ENCODE measurements around the gene CD59.

The CD59 gene

GRCh38 chr11:33736148-33736812 lies at the start of gene CD59:
Gene CD59, minus strand, starts transcription at chr11:33736423. Its CDS starts 13,978 bp downstream, at chr11:33722445.
- peak within 1 kb of the TSS; percentile 66 for H3K9ac ChIP-seq (ENCODE audit: low read length)
- H3K36me3 ChIP-seq (ENCODE audit: control insufficient read depth, insufficient read depth, low read length), result no peaks in the 10 kb centered on the region
- no peaks in the 10 kb centered on the region for H3K27me3 ChIP-seq (ENCODE audit: control insufficient read depth, insufficient read depth, low read length)
- peaks cover 5% of the 10 kb centered on the region for H3K4me1 ChIP-seq (ENCODE audit: control insufficient read depth, insufficient read depth, low read length)
- H3K4me3 ChIP-seq (ENCODE audit: low read length), result peak within 1 kb of the TSS; percentile 89
- peak within 1 kb of the TSS; percentile 86 for H3K27ac ChIP-seq (ENCODE audit: low read depth, low read length)

DNA sequence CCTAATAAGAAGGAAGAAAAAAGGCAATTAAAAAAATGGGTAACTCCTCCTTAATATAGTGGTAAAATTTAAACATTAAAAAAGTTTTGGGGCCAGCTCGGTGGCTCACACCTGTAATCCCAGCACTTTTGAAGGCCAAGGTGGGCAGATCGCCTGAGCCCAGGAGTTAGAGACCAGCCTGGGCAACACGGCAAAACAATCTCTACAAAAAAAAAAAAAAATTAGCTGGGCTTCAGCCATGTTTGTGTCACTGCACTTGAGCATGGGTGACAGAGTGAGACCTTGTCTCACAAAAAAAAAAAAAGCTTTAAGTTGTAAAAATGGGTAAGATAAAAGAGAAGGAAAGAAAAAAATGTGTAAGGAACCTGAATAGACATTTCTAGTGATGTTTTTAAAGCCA lies 49.4 kb upstream of the CD59 start:
- Histone ChIP-seq H3K4me1 (ENCODE audit: control insufficient read depth, insufficient read depth, low read length) (no peaks in the 10 kb centered on the region), H3K36me3 (ENCODE audit: control insufficient read depth, insufficient read depth, low read length) (no peaks in the 10 kb centered on the region), H3K4me3 (ENCODE audit: low read length) (no peak overlapping the region), H3K27ac (ENCODE audit: low read depth, low read length) (no peak overlapping the region), H3K27me3 (ENCODE audit: control insufficient read depth, insufficient read depth, low read length) (no peaks in the 10 kb centered on the region), H3K9ac (ENCODE audit: low read length) (no peak overlapping the region)

- Histone ChIP-seq H3K9ac (ENCODE audit: low read length) (no peak overlapping the region), H3K27ac (ENCODE audit: low read depth, low read length) (peak overlapping the region; percentile 6), H3K4me3 (ENCODE audit: low read length) (no peak overlapping the region), H3K4me1 (ENCODE audit: control insufficient read depth, insufficient read depth, low read length) (peaks cover 6% of the 10 kb centered on the region), H3K27me3 (ENCODE audit: control insufficient read depth, insufficient read depth, low read length) (no peaks in the 10 kb centered on the region), H3K36me3 (ENCODE audit: control insufficient read depth, insufficient read depth, low read length) (no peaks in the 10 kb centered on the region)
Measured at GRCh38 chr11:33779849-33780528, 43.8 kb upstream of the CD59 start.

- no peaks in the 10 kb centered on the region for H3K27me3 ChIP-seq (ENCODE audit: control insufficient read depth, insufficient read depth, low read length)
- no peak overlapping the region for H3K9ac ChIP-seq (ENCODE audit: low read length)
- no peak overlapping the region for H3K27ac ChIP-seq (ENCODE audit: low read depth, low read length)
Measured at GRCh38 chr11:33778675-33779074, 42.5 kb upstream of the CD59 start.

DNA sequence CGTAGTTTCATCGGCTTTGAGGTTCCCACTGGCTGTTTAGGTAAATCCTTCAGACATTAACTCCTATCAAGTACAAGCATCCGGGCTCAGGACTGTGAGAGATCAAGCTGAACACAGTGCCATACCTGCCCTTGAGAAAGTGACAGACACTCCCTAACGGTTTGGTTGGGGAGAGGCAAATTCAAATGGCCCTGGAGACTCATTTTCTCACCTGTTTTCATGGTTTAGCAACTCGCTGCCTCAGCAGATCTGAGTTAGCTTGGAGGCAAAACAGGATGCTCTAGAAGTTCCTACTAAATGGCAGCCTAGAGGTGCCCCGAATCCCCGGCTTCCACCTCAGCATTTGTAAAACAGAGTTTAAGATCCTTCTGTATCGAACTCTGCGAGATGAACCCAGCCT lies 41.7 kb upstream of the CD59 start:
- Histone ChIP-seq H3K4me1 (ENCODE audit: control insufficient read depth, insufficient read depth, low read length) (peaks cover 6% of the 10 kb centered on the region), H3K36me3 (ENCODE audit: control insufficient read depth, insufficient read depth, low read length) (no peaks in the 10 kb centered on the region), H3K4me3 (ENCODE audit: low read length) (no peak overlapping the region), H3K27ac (ENCODE audit: low read depth, low read length) (no peak overlapping the region), H3K27me3 (ENCODE audit: control insufficient read depth, insufficient read depth, low read length) (no peaks in the 10 kb centered on the region), H3K9ac (ENCODE audit: low read length) (no peak overlapping the region)

More at GRCh38 chr11:33778675-33779074, 42.5 kb upstream of the CD59 start:
- Histone ChIP-seq H3K36me3 (ENCODE audit: control insufficient read depth, insufficient read depth, low read length) (no peaks in the 10 kb centered on the region), H3K4me1 (ENCODE audit: control insufficient read depth, insufficient read depth, low read length) (peaks cover 6% of the 10 kb centered on the region), H3K4me3 (ENCODE audit: low read length) (no peak overlapping the region)

- Histone ChIP-seq H3K9ac (ENCODE audit: low read length) (no peak overlapping the region), H3K27me3 (ENCODE audit: control insufficient read depth, insufficient read depth, low read length) (no peaks in the 10 kb centered on the region), H3K27ac (ENCODE audit: low read depth, low read length) (no peak overlapping the region), H3K4me1 (ENCODE audit: control insufficient read depth, insufficient read depth, low read length) (peaks cover 6% of the 10 kb centered on the region), H3K36me3 (ENCODE audit: control insufficient read depth, insufficient read depth, low read length) (no peaks in the 10 kb centered on the region), H3K4me3 (ENCODE audit: low read length) (no peak overlapping the region)
Measured at GRCh38 chr11:33775832-33776470, 39.7 kb upstream of the CD59 start.

GRCh38 chr11:33775467-33775807 lies 39.2 kb upstream of the CD59 start:
- Histone ChIP-seq H3K4me3 (ENCODE audit: low read length) (no peak overlapping the region), H3K4me1 (ENCODE audit: control insufficient read depth, insufficient read depth, low read length) (peaks cover 6% of the 10 kb centered on the region), H3K9ac (ENCODE audit: low read length) (no peak overlapping the region), H3K27ac (ENCODE audit: low read depth, low read length) (peak overlapping the region; percentile 92), H3K27me3 (ENCODE audit: control insufficient read depth, insufficient read depth, low read length) (no peaks in the 10 kb centered on the region), H3K36me3 (ENCODE audit: control insufficient read depth, insufficient read depth, low read length) (no peaks in the 10 kb centered on the region)

DNA sequence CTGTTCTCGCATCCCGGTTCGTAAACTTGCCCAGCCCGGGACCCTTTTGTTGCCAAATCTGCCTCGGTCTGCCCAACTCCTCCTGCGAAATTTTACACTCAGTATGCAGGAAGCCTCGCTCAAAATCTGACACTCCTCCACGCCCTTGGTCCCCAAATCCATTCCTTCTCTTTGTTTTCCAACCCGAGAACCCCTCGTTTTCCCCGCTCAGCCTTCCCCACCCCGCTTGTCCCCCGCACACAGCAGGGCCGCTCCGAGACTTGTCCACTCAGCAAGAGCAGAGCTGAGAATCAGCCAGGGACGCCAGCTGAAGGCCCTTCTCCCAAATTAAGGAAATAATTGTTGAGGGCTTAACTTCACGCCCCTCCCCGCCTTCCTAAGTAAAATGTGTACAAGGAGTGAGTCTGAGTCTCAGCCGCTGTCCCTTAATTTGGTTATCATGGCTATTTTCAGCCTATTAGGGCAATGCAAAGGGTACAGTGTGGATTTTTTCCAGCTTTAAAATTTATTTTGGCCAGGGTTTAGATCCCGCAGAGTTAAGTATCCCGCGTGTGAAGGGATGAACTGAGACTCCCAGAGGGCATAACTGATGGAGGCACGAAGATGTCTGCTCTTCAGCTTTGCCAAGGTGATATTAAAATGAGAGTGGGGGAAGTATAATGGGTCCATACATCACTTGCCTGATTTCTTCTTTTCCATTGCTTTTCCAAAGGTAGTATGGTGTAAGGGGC lies 38.7 kb upstream of the CD59 start:
- H3K27ac ChIP-seq (ENCODE audit: low read depth, low read length), result peak overlapping the region; percentile 92
- peak overlapping the region; percentile 73 for H3K9ac ChIP-seq (ENCODE audit: low read length)
- H3K4me3 ChIP-seq (ENCODE audit: low read length), result peak overlapping the region; percentile 89
- no peaks in the 10 kb centered on the region for H3K36me3 ChIP-seq (ENCODE audit: control insufficient read depth, insufficient read depth, low read length)
- H3K4me1 ChIP-seq (ENCODE audit: control insufficient read depth, insufficient read depth, low read length), result peaks cover 6% of the 10 kb centered on the region
- H3K27me3 ChIP-seq (ENCODE audit: control insufficient read depth, insufficient read depth, low read length), result no peaks in the 10 kb centered on the region

- Histone ChIP-seq H3K27me3 (ENCODE audit: control insufficient read depth, insufficient read depth, low read length) (no peaks in the 10 kb centered on the region), H3K4me3 (ENCODE audit: low read length) (peak within 1 kb of the TSS; percentile 89), H3K36me3 (ENCODE audit: control insufficient read depth, insufficient read depth, low read length) (peaks cover 3% of the 10 kb centered on the region), H3K9ac (ENCODE audit: low read length) (peak within 1 kb of the TSS; percentile 73), H3K4me1 (ENCODE audit: control insufficient read depth, insufficient read depth, low read length) (peaks cover 6% of the 10 kb centered on the region), H3K27ac (ENCODE audit: low read depth, low read length) (peak within 1 kb of the TSS; percentile 92)
Measured at GRCh38 chr11:33773987-33774735, 37.9 kb upstream of the CD59 start, which contains the start of gene FBXO3. Gene FBXO3, minus strand, starts transcription at chr11:33774520. Its CDS starts 23 bp downstream, at chr11:33774497.

DNA sequence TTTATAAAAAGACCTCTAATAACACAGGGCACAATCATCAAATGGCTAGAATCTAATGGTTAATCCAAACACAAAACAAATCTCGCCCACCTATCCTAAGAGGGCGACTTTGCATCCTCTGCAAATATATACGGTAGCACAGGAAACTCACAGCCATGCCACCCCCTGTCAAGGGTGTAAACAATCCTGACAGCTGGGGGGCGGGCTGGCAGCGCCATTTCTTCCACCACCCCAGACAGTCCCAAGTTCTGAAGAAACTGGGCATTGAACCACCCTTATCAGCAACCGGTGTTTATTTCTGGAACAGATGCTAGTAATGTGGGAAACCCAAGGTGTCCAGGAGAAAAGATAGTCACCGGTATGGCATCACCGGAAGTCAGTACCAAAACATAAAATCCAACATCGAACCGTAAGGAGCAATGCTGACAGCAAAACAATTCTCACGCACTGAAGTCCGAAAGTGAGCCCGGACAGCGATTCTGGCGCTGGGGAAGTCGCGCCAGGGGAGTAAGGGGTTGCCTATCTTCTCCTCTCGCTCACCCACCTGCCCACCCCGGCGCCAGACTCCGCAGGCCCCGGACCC lies 37.3 kb upstream of the CD59 start:
- Histone ChIP-seq H3K27me3 (ENCODE audit: control insufficient read depth, insufficient read depth, low read length) (no peaks in the 10 kb centered on the region), H3K9ac (ENCODE audit: low read length) (peak overlapping the region; percentile 49), H3K4me3 (ENCODE audit: low read length) (peak overlapping the region; percentile 89), H3K27ac (ENCODE audit: low read depth, low read length) (peak overlapping the region; percentile 84), H3K4me1 (ENCODE audit: control insufficient read depth, insufficient read depth, low read length) (peaks cover 6% of the 10 kb centered on the region), H3K36me3 (ENCODE audit: control insufficient read depth, insufficient read depth, low read length) (peaks cover 3% of the 10 kb centered on the region)

GRCh38 chr11:33772870-33773269 lies 36.6 kb upstream of the CD59 start:
- H3K27me3 ChIP-seq (ENCODE audit: control insufficient read depth, insufficient read depth, low read length), result no peaks in the 10 kb centered on the region
- H3K27ac ChIP-seq (ENCODE audit: low read depth, low read length), result no peak overlapping the region
- peaks cover 3% of the 10 kb centered on the region for H3K36me3 ChIP-seq (ENCODE audit: control insufficient read depth, insufficient read depth, low read length)
- H3K4me3 ChIP-seq (ENCODE audit: low read length), result no peak overlapping the region
- H3K9ac ChIP-seq (ENCODE audit: low read length), result no peak overlapping the region
- peaks cover 6% of the 10 kb centered on the region for H3K4me1 ChIP-seq (ENCODE audit: control insufficient read depth, insufficient read depth, low read length)

Data from rectal smooth muscle tissue (tissue), 1 donor.